ENCODE data around the gene MECP2. TPM values are rescaled to one million over a fixed set of nuclear protein-coding genes. Genes with fewer than 3 reads are reported as not detected.

The MECP2 gene
- total and polyA plus RNA-seq, 2 of the 13 experiments (the other 11 are each of a cell fraction or from before 2014, with no cell fraction given) = 7.9 to 18.1 TPM

DNA sequence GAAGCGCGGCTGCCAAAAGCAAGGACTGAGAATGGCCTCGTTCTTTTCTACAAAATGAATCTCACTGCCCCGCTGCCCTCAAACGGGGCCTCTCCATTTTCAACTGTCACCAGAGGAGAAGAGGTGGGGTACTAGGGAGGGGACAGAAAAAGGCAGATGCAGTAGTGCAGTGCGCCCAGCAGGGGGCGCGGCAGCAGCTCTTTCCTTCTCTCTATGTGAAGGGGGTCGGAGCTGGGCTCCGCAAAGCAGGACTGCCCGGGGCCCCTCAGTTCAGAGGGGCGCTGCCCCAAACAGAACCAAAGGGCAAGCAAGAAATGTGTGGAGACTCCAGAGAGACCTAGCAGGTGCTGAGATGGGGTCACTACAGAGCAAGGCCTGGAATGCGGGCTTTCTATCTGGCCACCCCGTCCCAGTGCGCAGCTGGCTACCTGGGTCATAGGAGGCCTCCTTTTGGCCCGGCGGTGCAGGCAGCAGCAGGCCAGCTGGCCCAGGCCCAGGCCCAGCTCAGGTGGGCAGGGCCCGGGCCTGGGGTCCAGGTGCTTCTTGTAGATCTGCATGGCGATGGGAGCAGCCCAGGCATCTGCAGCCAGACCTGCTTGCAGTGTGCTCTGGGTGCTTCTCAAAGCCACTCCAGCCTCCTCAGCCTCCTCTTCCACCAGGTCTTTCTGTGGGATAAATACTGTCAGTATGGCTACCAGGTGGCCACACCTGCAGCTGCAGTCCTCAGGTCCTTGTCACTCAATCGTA, 83.7 kb downstream of the MECP2 start (continued):
- TF ChIP-seq STAG1 (CRISPR knock-in tag; IDR thresholded peaks at IDR 0.05) = peak; percentile 26
- no peak for TF ChIP-seq FOXM1 (CRISPR knock-in tag; IDR thresholded peaks at IDR 0.05)
- 0 out of 2 replicates have a peak, but pooled peaks have one; percentile 40 for TF ChIP-seq RBFOX2 (IDR thresholded peaks at IDR 0.05; ENCODE audit: low read depth, low read length)
- TF ChIP-seq PTBP1 (IDR thresholded peaks at IDR 0.05; ENCODE audit: low read depth, low read length, poor library complexity, severe bottlenecking) = no peak
- TF ChIP-seq, protein P1, sequence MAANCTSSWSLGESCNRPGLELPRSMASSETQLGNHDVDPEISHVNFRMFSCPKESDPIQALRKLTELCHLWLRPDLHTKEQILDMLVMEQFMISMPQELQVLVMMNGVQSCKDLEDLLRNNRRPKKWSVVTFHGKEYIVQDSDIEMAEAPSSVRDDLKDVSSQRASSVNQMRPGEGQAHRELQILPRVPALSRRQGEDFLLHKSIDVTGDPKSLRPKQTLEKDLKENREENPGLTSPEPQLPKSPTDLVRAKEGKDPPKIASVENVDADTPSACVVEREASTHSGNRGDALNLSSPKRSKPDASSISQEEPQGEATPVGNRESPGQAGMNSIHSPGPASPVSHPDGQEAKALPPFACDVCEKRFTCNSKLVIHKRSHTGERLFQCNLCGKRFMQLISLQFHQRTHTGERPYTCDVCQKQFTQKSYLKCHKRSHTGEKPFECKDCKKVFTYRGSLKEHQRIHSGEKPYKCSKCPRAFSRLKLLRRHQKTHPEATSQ (CRISPR knock-in tag; IDR thresholded peaks at IDR 0.05; ENCODE audit: borderline replicate concordance) = no peak
- no peak for TF ChIP-seq LCORL (IDR thresholded peaks at IDR 0.05)
- TF ChIP-seq LCORL (CRISPR knock-in tag; IDR thresholded peaks at IDR 0.05) = no peak
- TF ChIP-seq ZNF138 (CRISPR knock-in tag; IDR thresholded peaks at IDR 0.05; ENCODE audit: low read depth) = no peak
- TF ChIP-seq ZNF724P (CRISPR knock-in tag; IDR thresholded peaks at IDR 0.05; ENCODE audit: borderline replicate concordance) = no peak
- TF ChIP-seq, protein P2, sequence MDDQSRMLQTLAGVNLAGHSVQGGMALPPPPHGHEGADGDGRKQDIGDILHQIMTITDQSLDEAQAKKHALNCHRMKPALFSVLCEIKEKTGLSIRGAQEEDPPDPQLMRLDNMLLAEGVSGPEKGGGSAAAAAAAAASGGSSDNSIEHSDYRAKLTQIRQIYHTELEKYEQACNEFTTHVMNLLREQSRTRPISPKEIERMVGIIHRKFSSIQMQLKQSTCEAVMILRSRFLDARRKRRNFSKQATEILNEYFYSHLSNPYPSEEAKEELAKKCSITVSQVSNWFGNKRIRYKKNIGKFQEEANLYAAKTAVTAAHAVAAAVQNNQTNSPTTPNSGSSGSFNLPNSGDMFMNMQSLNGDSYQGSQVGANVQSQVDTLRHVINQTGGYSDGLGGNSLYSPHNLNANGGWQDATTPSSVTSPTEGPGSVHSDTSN (CRISPR knock-in tag; IDR thresholded peaks at IDR 0.05; ENCODE audit: borderline replicate concordance) = no peak
- no peak for TF ChIP-seq CCAR2 (optimal IDR thresholded peaks at IDR 0.05; ENCODE audit: low read depth, low read length)
- no peak for TF ChIP-seq ZNF253 (CRISPR knock-in tag; IDR thresholded peaks at IDR 0.05; ENCODE audit: borderline replicate concordance)
- no peak for TF ChIP-seq ELF1 (CRISPR knock-in tag; IDR thresholded peaks at IDR 0.05)
- TF ChIP-seq NFKB2 (CRISPR knock-in tag; IDR thresholded peaks at IDR 0.05; ENCODE audit: borderline replicate concordance) = no peak
- TF ChIP-seq, protein P3, sequence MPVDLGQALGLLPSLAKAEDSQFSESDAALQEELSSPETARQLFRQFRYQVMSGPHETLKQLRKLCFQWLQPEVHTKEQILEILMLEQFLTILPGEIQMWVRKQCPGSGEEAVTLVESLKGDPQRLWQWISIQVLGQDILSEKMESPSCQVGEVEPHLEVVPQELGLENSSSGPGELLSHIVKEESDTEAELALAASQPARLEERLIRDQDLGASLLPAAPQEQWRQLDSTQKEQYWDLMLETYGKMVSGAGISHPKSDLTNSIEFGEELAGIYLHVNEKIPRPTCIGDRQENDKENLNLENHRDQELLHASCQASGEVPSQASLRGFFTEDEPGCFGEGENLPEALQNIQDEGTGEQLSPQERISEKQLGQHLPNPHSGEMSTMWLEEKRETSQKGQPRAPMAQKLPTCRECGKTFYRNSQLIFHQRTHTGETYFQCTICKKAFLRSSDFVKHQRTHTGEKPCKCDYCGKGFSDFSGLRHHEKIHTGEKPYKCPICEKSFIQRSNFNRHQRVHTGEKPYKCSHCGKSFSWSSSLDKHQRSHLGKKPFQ (CRISPR knock-in tag; IDR thresholded peaks at IDR 0.05; ENCODE audit: insufficient replicate concordance) = no peak
- 0 out of 2 replicates have a peak, but pooled peaks have one; percentile 20 for TF ChIP-seq RAD21 (CRISPR knock-in tag; IDR thresholded peaks at IDR 0.05)
- TF ChIP-seq, protein P4, sequence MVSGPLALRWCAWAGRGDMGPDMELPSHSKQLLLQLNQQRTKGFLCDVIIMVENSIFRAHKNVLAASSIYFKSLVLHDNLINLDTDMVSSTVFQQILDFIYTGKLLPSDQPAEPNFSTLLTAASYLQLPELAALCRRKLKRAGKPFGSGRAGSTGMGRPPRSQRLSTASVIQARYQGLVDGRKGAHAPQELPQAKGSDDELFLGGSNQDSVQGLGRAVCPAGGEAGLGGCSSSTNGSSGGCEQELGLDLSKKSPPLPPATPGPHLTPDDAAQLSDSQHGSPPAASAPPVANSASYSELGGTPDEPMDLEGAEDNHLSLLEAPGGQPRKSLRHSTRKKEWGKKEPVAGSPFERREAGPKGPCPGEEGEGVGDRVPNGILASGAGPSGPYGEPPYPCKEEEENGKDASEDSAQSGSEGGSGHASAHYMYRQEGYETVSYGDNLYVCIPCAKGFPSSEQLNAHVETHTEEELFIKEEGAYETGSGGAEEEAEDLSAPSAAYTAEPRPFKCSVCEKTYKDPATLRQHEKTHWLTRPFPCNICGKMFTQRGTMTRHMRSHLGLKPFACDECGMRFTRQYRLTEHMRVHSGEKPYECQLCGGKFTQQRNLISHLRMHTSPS (CRISPR knock-in tag; IDR thresholded peaks at IDR 0.05; ENCODE audit: low read depth) = no peak
- TF ChIP-seq EED (CRISPR knock-in tag; IDR thresholded peaks at IDR 0.05) = no peak
- TF ChIP-seq, protein P5, sequence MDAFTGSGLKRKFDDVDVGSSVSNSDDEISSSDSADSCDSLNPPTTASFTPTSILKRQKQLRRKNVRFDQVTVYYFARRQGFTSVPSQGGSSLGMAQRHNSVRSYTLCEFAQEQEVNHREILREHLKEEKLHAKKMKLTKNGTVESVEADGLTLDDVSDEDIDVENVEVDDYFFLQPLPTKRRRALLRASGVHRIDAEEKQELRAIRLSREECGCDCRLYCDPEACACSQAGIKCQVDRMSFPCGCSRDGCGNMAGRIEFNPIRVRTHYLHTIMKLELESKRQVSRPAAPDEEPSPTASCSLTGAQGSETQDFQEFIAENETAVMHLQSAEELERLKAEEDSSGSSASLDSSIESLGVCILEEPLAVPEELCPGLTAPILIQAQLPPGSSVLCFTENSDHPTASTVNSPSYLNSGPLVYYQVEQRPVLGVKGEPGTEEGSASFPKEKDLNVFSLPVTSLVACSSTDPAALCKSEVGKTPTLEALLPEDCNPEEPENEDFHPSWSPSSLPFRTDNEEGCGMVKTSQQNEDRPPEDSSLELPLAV (CRISPR knock-in tag; conservative IDR thresholded peaks at IDR 0.05; ENCODE audit: low read depth) = no peak
